NOMO-1 treated with DMSO at 0.1 percent for 48 hours (cell line): ENCODE results near the gene TCOF1.
"Not testable (repeated sequence)": the region's sequence is repeated elsewhere in the genome, so short reads cannot be mapped to it uniquely, and the experiment has no call there.

Experiments
- DNase-seq: peaks from one replicate; lab custom pipeline; 2025; ENCODE audit not compliant: unreplicated experiment; lab: John Stamatoyannopoulos, UW

The TCOF1 gene

GRCh38 chr5:150402229-150402773 lies 44.8 kb downstream of the TCOF1 start:
- DNase-seq, result no peak

GRCh38 chr5:150402901-150403342 lies 45.4 kb downstream of the TCOF1 start:
- DNase-seq, result no peak

GRCh38 chr5:150404121-150404520 lies 46.6 kb downstream of the TCOF1 start:
- DNase-seq, result no peak

GRCh38 chr5:150404535-150404934 lies 47.0 kb downstream of the TCOF1 start:
- DNase-seq, result no peak

- no peak for DNase-seq
Observed at GRCh38 chr5:150404941-150405816, 47.7 kb downstream of the TCOF1 start.

- no peak for DNase-seq
Observed at GRCh38 chr5:150406103-150406722, 48.7 kb downstream of the TCOF1 start.

GRCh38 chr5:150406723-150407095 lies 49.2 kb downstream of the TCOF1 start:
- DNase-seq, result no peak

- no peak for DNase-seq
Observed at GRCh38 chr5:150407096-150407720, 49.7 kb downstream of the TCOF1 start.

GRCh38 chr5:150408231-150408943 lies 50.9 kb downstream of the TCOF1 start:
- no peak for DNase-seq

- DNase-seq, result peak; percentile 85
Observed at GRCh38 chr5:150409638-150410523, 52.4 kb downstream of the TCOF1 start.

GRCh38 chr5:150410524-150411244 lies 53.2 kb downstream of the TCOF1 start:
- DNase-seq, result peak; percentile 98

- DNase-seq, result peak; percentile 82
Observed at GRCh38 chr5:150411245-150411979, 53.9 kb downstream of the TCOF1 start.

- peak; percentile 98 for DNase-seq
Observed at GRCh38 chr5:150412319-150413175, 55.0 kb downstream of the TCOF1 start, which contains the start of gene CD74. Gene CD74, minus strand, starts transcription at chr5:150412910. Its CDS starts 161 bp downstream, at chr5:150412749.

- DNase-seq, result no peak
Observed at GRCh38 chr5:150413176-150413901, 55.8 kb downstream of the TCOF1 start.

GRCh38 chr5:150413902-150414790 lies 56.6 kb downstream of the TCOF1 start:
- DNase-seq, result not testable (repeated sequence)
